ENCODE results near the gene PCCA.

DNA sequence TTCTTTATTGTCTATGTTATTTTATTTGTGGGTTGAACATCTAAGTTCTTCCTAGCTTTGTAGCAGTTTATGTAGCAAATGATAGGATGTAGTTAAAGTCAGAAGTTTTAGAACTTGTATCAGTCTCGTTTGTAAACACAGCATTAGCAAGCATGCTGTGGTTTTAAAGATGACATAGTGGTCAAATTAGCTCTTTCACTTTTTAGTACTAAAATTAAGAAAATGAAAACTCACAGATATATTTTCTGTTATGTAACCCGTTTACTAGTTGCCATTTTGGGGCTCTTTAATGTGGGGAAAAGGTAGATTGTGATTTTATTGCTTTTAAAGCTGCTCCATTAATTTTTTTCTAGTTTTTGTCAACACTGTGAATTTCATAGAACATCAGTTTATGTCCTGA, 216.5 kb downstream of the PCCA start:
- TF ChIP-seq POLR2AphosphoS5 (IDR thresholded peaks at IDR 0.05; ENCODE audit: low read depth, low read length) (no peak), POLR2A (IDR thresholded peaks at IDR 0.05; ENCODE audit: low read depth, low read length) (no peak), TAF1 (IDR thresholded peaks at IDR 0.05; ENCODE audit: borderline replicate concordance, low read depth, low read length) (no peak)

All from GM12892 (cell line).